SK-N-SH treated with all-trans-retinoic acid at 6 μM for 48 hours (cell line): ENCODE data around the gene RABGAP1L.

Source experiments
- ATAC-seq: fragments of 200-7000 bp; cut with Tn5 transposase; 3 replicates; pipeline ENCODE4 v1.9.1; 2020; ENCODE audit warnings: mild to moderate bottlenecking, moderate library complexity
- ARNTL ChIP-seq: fragments of 450-650 bp; formaldehyde crosslinking; IDR thresholded peaks from 2 replicates; pipeline ENCODE4 v1.5.0; 2020; ENCODE audit warnings: low read depth, mild to moderate bottlenecking, moderate library complexity, borderline replicate concordance
- CREB5 ChIP-seq: fragments of 250-450 bp; sonication (Bioruptor Pico); IDR thresholded peaks from 2 replicates; pipeline ENCODE4 v1.5.1; 2020; ENCODE audit warnings: low read depth, mild to moderate bottlenecking, moderate library complexity
- CSRNP3 ChIP-seq: fragments of 250-450 bp; sonication (Bioruptor Pico); IDR thresholded peaks from 2 replicates; pipeline ENCODE4 v1.5.1; 2021; ENCODE audit warnings: mild to moderate bottlenecking, moderate library complexity
- GLIS3 ChIP-seq: fragments of 250-450 bp; sonication (Bioruptor Pico); IDR thresholded peaks from 2 replicates; pipeline ENCODE4 v1.5.0; 2020; ENCODE audit warnings: mild to moderate bottlenecking, moderate library complexity
- ISL1 ChIP-seq: fragments of 250-450 bp; sonication (Bioruptor Pico); IDR thresholded peaks from 2 replicates; pipeline ENCODE4 v2.1.2; 2022; ENCODE audit warnings: mild to moderate bottlenecking, moderate library complexity
- OSR1 ChIP-seq: fragments of 250-450 bp; sonication (Bioruptor Pico); IDR thresholded peaks from 2 replicates; pipeline ENCODE4 v1.8.0; 2022; ENCODE audit warnings: moderate library complexity, mild to moderate bottlenecking, inconsistent platforms
- PATZ1 ChIP-seq: fragments of 250-450 bp; sonication (Bioruptor Pico); IDR thresholded peaks from 2 replicates; pipeline ENCODE4 v1.8.0; 2020; ENCODE audit warnings: mild to moderate bottlenecking, moderate library complexity, borderline replicate concordance
- PPARA ChIP-seq: fragments of 250-450 bp; sonication (Bioruptor Pico); IDR thresholded peaks from 2 replicates; pipeline ENCODE4 v1.5.0; 2020; ENCODE audit warnings: mild to moderate bottlenecking, borderline replicate concordance
- RARB ChIP-seq: fragments of 250-450 bp; sonication (Bioruptor Pico); IDR thresholded peaks from 2 replicates; pipeline ENCODE4 v1.8.0; 2021; ENCODE audit warnings: mild to moderate bottlenecking, moderate library complexity
- SNAI2 ChIP-seq: fragments of 250-450 bp; sonication (Bioruptor Pico); IDR thresholded peaks from 2 replicates; pipeline ENCODE4 v1.5.0; 2020; ENCODE audit warnings: mild to moderate bottlenecking, moderate library complexity
- TCF4 ChIP-seq: fragments of 250-450 bp; sonication (Bioruptor Pico); IDR thresholded peaks from 2 replicates; pipeline ENCODE4 v1.8.0; 2021; ENCODE audit warnings: mild to moderate bottlenecking, moderate library complexity, borderline replicate concordance
- ZC3H10 ChIP-seq: fragments of 250-450 bp; sonication (Bioruptor Pico); IDR thresholded peaks from 2 replicates; pipeline ENCODE4 v1.5.1; 2021; ENCODE audit warnings: mild to moderate bottlenecking, moderate library complexity
- ZFP3 ChIP-seq: fragments of 250-450 bp; sonication (Bioruptor Pico); IDR thresholded peaks from 2 replicates; pipeline ENCODE4 v1.5.0; 2020; ENCODE audit warnings: mild to moderate bottlenecking, moderate library complexity
- ZFP30 ChIP-seq: fragments of 450-650 bp; formaldehyde crosslinking; IDR thresholded peaks from 2 replicates; pipeline ENCODE4 v1.5.0; 2022; ENCODE audit warnings: mild to moderate bottlenecking, moderate library complexity
- ZNF565 ChIP-seq: fragments of 450-650 bp; formaldehyde crosslinking; conservative IDR thresholded peaks from 2 replicates; pipeline ENCODE4 v1.5.0; 2020; ENCODE audit warnings: low read depth, mild to moderate bottlenecking, moderate library complexity
- TF ChIP-seq, protein P1 (sequence below): fragments of 250-450 bp; sonication (Bioruptor Pico); IDR thresholded peaks from 2 replicates; pipeline ENCODE4 v1.5.0; 2020; ENCODE audit warnings: mild to moderate bottlenecking, moderate library complexity

The RABGAP1L gene

GRCh38 chr1:174818951-174819350, 659.6 kb downstream of the RABGAP1L start:
- ATAC-seq = peak; percentile 53
- TF ChIP-seq ARNTL (CRISPR knock-in tag) = no peak

DNA sequence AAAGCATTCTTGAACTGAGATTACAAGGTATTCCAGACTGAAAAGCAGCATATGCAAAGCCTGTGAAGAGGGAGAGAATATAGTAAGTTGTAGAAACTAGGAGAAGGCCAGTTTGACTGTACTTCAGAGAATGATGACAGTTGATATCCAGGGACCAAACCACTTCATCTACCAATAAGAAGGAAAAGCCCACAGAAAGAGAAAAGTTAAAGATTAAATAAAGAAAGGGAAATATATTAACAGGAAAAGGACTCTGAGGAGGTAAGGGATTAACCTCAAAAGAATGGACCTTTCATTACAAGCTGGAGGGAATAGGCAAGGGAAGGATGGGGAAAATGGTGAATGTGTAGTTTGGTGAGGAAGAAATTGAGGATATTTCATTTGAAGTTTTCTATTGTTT, 660.3 kb downstream of the RABGAP1L start:
- TF ChIP-seq ARNTL (CRISPR knock-in tag) (no peak), SNAI2 (CRISPR knock-in tag) (no peak), PPARA (no peak), ISL1 (no peak), ZC3H10 (no peak), ZFP3 (no peak)
- no peak for ATAC-seq

DNA sequence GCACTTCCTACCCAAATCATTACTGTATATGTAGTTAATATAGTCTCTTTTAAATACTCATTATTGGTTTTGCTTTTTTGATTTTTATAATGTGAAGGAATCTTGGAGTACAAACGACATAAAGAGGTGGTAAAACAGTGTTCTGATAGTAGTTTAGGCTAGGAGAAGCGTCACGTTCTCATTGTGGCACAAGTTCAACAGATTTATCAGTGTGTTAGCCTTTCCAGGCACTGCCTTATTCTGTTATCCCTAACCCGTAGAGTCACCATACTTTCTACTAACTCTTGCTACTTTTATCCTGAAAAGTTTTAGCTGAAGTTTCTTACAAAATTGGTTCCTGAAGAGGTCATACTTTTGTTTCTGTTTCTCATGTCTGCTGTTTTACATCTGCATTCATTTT, 665.8 kb downstream of the RABGAP1L start:
- no peak for ATAC-seq
- TF ChIP-seq GLIS3 (CRISPR knock-in tag) (no peak), ZFP3 (no peak), ZFP30 (CRISPR knock-in tag) (no peak)

- TF ChIP-seq, protein P1, sequence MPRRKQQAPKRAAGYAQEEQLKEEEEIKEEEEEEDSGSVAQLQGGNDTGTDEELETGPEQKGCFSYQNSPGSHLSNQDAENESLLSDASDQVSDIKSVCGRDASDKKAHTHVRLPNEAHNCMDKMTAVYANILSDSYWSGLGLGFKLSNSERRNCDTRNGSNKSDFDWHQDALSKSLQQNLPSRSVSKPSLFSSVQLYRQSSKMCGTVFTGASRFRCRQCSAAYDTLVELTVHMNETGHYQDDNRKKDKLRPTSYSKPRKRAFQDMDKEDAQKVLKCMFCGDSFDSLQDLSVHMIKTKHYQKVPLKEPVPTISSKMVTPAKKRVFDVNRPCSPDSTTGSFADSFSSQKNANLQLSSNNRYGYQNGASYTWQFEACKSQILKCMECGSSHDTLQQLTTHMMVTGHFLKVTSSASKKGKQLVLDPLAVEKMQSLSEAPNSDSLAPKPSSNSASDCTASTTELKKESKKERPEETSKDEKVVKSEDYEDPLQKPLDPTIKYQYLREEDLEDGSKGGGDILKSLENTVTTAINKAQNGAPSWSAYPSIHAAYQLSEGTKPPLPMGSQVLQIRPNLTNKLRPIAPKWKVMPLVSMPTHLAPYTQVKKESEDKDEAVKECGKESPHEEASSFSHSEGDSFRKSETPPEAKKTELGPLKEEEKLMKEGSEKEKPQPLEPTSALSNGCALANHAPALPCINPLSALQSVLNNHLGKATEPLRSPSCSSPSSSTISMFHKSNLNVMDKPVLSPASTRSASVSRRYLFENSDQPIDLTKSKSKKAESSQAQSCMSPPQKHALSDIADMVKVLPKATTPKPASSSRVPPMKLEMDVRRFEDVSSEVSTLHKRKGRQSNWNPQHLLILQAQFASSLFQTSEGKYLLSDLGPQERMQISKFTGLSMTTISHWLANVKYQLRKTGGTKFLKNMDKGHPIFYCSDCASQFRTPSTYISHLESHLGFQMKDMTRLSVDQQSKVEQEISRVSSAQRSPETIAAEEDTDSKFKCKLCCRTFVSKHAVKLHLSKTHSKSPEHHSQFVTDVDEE (CRISPR knock-in tag) = no peak
- TF ChIP-seq, all 23 proteins: peak for 0
- ATAC-seq = no peak
Measured at GRCh38 chr1:174825806-174826205, 666.5 kb downstream of the RABGAP1L start.

- no peak for ATAC-seq
- TF ChIP-seq ZFP30 (CRISPR knock-in tag) = no peak
- no peak for TF ChIP-seq PPARA
- TF ChIP-seq RARB (CRISPR knock-in tag) = no peak
- TF ChIP-seq, protein P1 (CRISPR knock-in tag) = no peak
- TF ChIP-seq SNAI2 (CRISPR knock-in tag) = no peak
- TF ChIP-seq CREB5 (CRISPR knock-in tag) = no peak
- no peak for TF ChIP-seq TCF4 (CRISPR knock-in tag)
- TF ChIP-seq ZNF565 (CRISPR knock-in tag) = no peak
- TF ChIP-seq ARNTL (CRISPR knock-in tag) = no peak
- TF ChIP-seq PATZ1 = no peak
- TF ChIP-seq OSR1 (CRISPR knock-in tag) = no peak
- no peak for TF ChIP-seq CSRNP3
- no peak for TF ChIP-seq ZC3H10
Measured at GRCh38 chr1:174828264-174828663, 668.9 kb downstream of the RABGAP1L start.
